Lower leg skin (tissue), 4 donors: ENCODE data around the gene UHRF1. TPM values are rescaled to one million over a fixed set of nuclear protein-coding genes. Genes with fewer than 3 reads are reported as not detected.

Experiments
- DNase-seq, 2 donors: peaks; one replicate each; pipeline ENCODE4 v3.0.0-alpha.2; 2019; ENCODE audit warnings: low spot score in 2 of 2
- H3K4me3 ChIP-seq: fragments of 200-600 bp; sonication (generic); 2 replicates; pipeline ENCODE4 v1.5.1; 2017; ENCODE audit warnings: mild to moderate bottlenecking, low read depth; ENCODE audit not compliant: poor library complexity, severe bottlenecking
- POLR2A ChIP-seq, 2 donors: fragments of 450-650 bp; IDR thresholded peaks; one replicate each; pipeline ENCODE4 v1.6.1; 2016 to 2017; ENCODE audit warnings: antibody characterized with exemption in 2 of 2, mild to moderate bottlenecking in 1 of 2, moderate library complexity in 1 of 2
- WGBS, 2 donors: methylation state at CpG; one replicate each; pipeline ENCODE4 v1.1.5; 2018; 5-methylcytosine and 5-hydroxymethylcytosine counted together
- intact Hi-C: fragments of 100-400 bp; cut with DNase I; formaldehyde crosslinking; loops from one replicate; pipeline ENCODE4 v1.15.0; 2023; ENCODE audit warnings: low total_unique reads
- total RNA-seq, 4 donors: library from RNA; depleted of rRNA; stranded (reverse); fragments of >200 nt; gene quantifications; one replicate each; pipeline ENCODE4 v1.1.0, GENCODE V29; 2016
- TF ChIP-seq, protein P1 (sequence below), 3 donors: fragments of 450-650 bp; IDR thresholded peaks; one replicate each; pipeline ENCODE4 v1.5.1; 2016; ENCODE audit warnings: antibody characterized with exemption in 3 of 3, mild to moderate bottlenecking in 3 of 3, moderate library complexity in 2 of 3

The UHRF1 gene
- 1 to 10 TPM in 2 of 4 donors, under 1 TPM in 2; 0.53 to 2.4 (median 1.1) TPM for total RNA-seq

DNA sequence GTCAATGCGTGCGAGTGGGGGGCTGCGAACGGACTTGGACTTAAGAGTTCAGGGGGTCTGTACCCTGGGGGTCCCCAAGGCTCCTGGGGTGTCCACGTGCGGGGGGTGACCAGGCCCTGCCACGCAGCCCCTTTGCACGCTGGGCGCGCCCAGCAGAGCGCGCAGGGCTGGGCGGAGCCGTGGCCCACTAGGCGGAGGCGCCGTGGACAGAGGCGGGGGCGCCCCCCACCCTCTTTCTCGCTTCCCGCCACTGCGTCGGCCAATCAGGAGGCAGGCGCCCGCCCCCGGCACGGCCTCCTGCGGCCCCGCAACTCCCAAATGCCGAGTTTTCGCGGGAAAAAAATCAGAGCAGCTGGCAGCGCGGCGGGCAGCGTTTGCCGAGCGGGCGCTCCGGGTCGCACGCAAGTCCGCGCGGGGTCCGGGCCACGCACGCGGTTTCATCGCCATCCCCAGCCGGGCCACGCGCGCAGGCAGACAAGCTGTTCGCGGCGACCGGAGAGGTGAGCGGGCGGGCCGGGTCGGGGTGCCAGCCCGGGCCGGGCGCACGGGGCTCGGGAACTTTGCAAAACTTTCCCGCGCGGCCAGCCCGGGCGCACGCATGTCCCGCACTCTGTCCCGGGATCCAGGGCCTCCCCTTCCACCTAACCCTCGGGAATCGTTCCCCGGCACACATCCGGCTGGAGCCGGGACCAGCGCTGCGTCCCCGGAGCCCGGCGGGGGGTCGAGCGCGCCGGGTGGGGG, at the start of gene UHRF1:
Gene UHRF1, plus strand, starts transcription at position 346 of the 741 bp plus-strand sequence. CDS start 1,385 bp downstream, outside the sequence.
- DNase-seq = no peak
- intact Hi-C loops = loop anchor here (5.0 kb wide), 1 partner anchor 37 kb away; no protein-coding TSS in a partner anchor
- H3K4me3 ChIP-seq = peak within 1 kb of the TSS; percentile 55
- 2 to 29% methylated on average over 10 to 83 of the region's 89 CpGs for WGBS, 2 donors
- TF ChIP-seq, protein P1, sequence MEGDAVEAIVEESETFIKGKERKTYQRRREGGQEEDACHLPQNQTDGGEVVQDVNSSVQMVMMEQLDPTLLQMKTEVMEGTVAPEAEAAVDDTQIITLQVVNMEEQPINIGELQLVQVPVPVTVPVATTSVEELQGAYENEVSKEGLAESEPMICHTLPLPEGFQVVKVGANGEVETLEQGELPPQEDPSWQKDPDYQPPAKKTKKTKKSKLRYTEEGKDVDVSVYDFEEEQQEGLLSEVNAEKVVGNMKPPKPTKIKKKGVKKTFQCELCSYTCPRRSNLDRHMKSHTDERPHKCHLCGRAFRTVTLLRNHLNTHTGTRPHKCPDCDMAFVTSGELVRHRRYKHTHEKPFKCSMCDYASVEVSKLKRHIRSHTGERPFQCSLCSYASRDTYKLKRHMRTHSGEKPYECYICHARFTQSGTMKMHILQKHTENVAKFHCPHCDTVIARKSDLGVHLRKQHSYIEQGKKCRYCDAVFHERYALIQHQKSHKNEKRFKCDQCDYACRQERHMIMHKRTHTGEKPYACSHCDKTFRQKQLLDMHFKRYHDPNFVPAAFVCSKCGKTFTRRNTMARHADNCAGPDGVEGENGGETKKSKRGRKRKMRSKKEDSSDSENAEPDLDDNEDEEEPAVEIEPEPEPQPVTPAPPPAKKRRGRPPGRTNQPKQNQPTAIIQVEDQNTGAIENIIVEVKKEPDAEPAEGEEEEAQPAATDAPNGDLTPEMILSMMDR (IDR thresholded peaks at IDR 0.05) = no peak
- no peak for TF ChIP-seq POLR2A (IDR thresholded peaks at IDR 0.05)

DNA sequence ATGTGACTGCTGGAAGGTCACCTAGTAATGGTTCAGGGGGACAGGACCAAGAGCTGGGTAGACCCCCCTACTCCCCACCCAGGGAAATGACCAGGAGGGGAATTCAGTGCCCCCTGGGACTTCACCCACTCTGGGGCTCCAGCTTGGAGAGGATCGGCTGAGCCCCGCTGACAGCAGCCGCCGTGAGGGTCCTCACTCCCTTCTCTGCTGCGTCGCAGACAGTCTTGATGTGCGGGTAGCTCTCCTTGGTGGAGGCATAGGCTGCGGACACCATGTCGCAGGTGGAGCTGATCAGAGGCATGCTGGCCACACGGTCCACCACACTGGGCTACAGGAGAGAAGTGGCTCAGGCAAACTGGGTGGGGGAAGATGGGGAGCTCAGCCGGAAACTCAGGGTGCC, 49.6 kb upstream of the UHRF1 start:
- H3K4me3 ChIP-seq = no peak overlapping the region
- TF ChIP-seq, protein P1 (IDR thresholded peaks at IDR 0.05) = no peak
- TF ChIP-seq POLR2A (IDR thresholded peaks at IDR 0.05) = no peak
- DNase-seq = no peak
- intact Hi-C loops = no loop called here
- 96 to 97% methylated on average over 11 of the region's 11 CpGs for WGBS, 2 donors

DNA sequence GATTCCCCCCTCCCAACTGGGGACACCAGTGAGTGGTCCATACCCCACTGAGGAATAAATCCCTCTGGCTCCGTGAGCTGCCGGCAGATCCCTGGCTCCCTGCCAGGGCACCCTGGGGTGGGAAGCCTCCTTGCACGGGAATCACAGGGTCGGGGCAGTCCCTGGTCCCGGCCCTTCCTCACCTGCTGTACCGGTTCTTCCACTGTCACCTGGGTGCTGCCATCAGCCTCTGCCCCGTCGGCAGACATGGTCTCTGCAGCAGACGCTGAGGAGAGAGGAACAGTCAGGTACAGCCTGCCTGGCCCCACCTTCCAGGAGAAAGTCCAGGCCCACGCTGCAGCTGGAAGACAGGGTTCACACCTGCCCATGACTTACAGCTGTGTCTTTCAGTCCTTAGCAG, 48.2 kb upstream of the UHRF1 start:
- H3K4me3 ChIP-seq = no peak overlapping the region
- TF ChIP-seq, protein P1 (IDR thresholded peaks at IDR 0.05) = no peak
- no peak for TF ChIP-seq POLR2A (IDR thresholded peaks at IDR 0.05)
- intact Hi-C loops = no loop called here
- peak; percentile 45 to 91 for DNase-seq
- 45 to 46% methylated on average over 8 to 10 of the region's 10 CpGs for WGBS, 2 donors

DNA sequence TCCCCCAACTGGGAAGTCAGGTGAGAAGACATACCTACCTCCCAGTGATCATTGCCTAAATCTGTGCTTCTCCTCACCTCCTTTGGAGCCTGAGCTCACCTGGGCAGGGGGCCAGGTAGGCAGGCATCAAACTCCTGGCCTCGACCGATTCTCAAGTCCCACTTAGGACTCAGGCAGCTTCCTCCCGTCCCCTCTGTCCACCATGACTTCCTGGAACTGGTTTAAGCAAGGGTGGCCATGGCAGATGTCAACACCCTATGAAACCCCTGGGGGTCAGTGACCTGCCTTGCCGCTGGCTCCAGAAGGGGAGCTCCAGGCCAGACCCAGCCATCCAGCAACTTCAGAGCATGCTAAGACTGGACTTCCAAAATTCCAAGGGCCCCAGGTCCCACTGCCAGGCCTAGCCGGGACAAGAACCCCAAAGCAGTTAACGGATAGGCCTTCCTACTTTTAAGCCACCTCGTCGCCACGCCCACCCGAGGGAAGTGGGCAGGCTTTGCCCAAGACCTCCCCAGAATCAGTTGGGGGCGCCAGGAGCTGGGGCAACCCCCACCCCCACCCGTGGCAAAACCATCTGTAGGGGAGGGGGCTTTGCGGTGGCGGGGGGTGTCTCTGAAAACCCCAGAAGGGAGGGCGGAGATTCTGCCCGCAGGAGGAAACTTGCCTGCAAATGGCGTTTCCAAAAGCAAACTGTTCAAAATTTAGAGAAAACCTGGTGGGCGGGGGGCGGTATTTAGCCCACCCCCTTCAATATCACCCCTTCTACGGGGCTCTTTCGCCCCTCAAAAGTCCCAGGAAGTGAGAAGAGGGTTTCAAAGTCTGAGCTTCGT, 42.5 kb upstream of the UHRF1 start:
- WGBS, 2 donors = 1 to 3% methylated on average over 18 of the region's 22 CpGs
- TF ChIP-seq, protein P1 (IDR thresholded peaks at IDR 0.05) = no peak
- TF ChIP-seq POLR2A (IDR thresholded peaks at IDR 0.05) = no peak
- peak overlapping the region; percentile 78 for H3K4me3 ChIP-seq
- peak; percentile 67 to 94 for DNase-seq
- intact Hi-C loops = no loop called here

DNA sequence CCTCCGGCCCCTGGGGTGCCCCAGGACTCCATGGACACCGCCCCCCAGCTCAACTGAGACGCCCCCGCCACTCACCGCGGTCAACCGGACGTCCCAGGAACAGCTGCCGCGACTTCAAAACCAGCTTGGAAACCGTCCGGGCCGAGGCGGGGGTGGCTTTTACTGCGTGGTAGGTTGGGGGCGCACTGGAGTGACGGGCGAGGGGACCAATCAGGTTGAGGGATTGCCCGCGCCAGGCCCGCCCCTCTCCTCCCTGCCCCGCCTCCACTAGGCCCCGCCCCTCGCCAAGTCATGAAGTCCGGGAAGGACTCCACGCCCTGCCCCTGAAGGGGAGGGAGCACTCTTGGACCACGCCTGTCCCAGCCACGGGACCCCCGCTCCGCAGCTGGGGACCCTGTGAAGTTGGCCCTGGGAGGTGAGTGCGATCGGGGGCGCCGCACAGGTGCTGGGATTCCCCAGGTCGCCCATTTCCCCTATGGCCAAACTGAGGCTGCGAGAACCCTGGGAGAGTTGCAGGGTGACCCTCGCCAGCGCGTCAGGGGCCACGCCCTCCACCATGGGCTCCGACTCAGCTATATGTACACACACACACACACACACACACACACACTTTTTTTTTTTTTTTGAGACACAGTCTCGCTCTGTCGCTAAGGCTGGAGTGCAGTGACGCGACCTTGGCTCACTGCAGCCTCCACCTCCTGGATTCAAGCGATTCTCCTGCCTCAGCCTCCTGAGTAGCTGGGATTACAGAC, 41.6 kb upstream of the UHRF1 start, which contains the start of gene PLIN3:
Gene PLIN3, minus strand, starts transcription at position 134 of the 752 bp plus-strand sequence. CDS start 6,273 bp downstream, outside the sequence.
- peak within 1 kb of the TSS; percentile 78 for H3K4me3 ChIP-seq
- 13 to 17% methylated on average over 13 to 19 of the region's 46 CpGs for WGBS, 2 donors
- TF ChIP-seq, protein P1 (IDR thresholded peaks at IDR 0.05) = peak in 1 of 3 donors; percentile 47
- no peak for TF ChIP-seq POLR2A (IDR thresholded peaks at IDR 0.05)
- peak; percentile 97 to 100 for DNase-seq
- intact Hi-C loops = no loop called here
